SU-DHL-6 (cell line): ENCODE measurements around the gene STRIT1.

Experiments
- H2AFZ ChIP-seq: fragments of 200-600 bp; sonication (generic); 2 replicates; pipeline ENCODE4 v1.6.1; 2014; ENCODE audit warnings: low read depth, mild to moderate bottlenecking, moderate library complexity, mixed read lengths, antibody characterized with exemption, low read length; ENCODE audit not compliant: severe bottlenecking
- H3F3A ChIP-seq: fragments of 200-600 bp; shearing (Covaris generic); 2 replicates; pipeline ENCODE4 v1.6.0; 2016; ENCODE audit warnings: antibody characterized with exemption, mild to moderate bottlenecking; ENCODE audit not compliant: insufficient read depth
- H3K27ac ChIP-seq: fragments of 200-600 bp; sonication (generic); 2 replicates; pipeline ENCODE4 v1.5.1; 2016; ENCODE audit warnings: low read depth, mild to moderate bottlenecking, low read length, moderate library complexity, mixed read lengths
- H3K27me3 ChIP-seq: fragments of 200-600 bp; sonication (generic), shearing (Covaris generic); 2 replicates; pipeline ENCODE4 v1.6.0; 2014; ENCODE audit warnings: mild to moderate bottlenecking, low read length
- H3K36me3 ChIP-seq: fragments of 200-600 bp; sonication (generic); 2 replicates; pipeline ENCODE4 v1.6.1; 2014; ENCODE audit warnings: mild to moderate bottlenecking, low read length, mixed read lengths
- H3K4me2 ChIP-seq: fragments of 300-600, 200-600 bp; shearing (Covaris generic), sonication (generic); 2 replicates; pipeline ENCODE4 v1.6.0; 2014; ENCODE audit warnings: low read length, low read depth, mild to moderate bottlenecking; ENCODE audit not compliant: poor library complexity, severe bottlenecking
- H3K4me3 ChIP-seq: fragments of 200-600 bp; sonication (generic); 2 replicates; pipeline ENCODE4 v1.5.1; 2014; ENCODE audit warnings: antibody characterized with exemption, low read length, mild to moderate bottlenecking, mixed read lengths; ENCODE audit not compliant: insufficient read depth, poor library complexity, severe bottlenecking
- H3K79me2 ChIP-seq: fragments of 200-600 bp; sonication (generic); 2 replicates; pipeline ENCODE4 v1.6.1; 2014; ENCODE audit warnings: mild to moderate bottlenecking, low read length, moderate library complexity; ENCODE audit not compliant: insufficient read depth
- H3K9ac ChIP-seq: fragments of 200-600 bp; sonication (generic); 2 replicates; pipeline ENCODE4 v1.7.0; 2014; ENCODE audit warnings: mild to moderate bottlenecking, low read length
- H3K9me2 ChIP-seq: fragments of 200-600 bp; sonication (generic); replicated peaks from 2 replicates; pipeline ENCODE4 v1.6.1; 2014; ENCODE audit warnings: low read length; ENCODE audit not compliant: insufficient read depth
- H3K9me3 ChIP-seq: fragments of 200-600 bp; sonication (generic); 2 replicates; pipeline ENCODE4 v1.6.1; 2014; ENCODE audit warnings: low read length, mixed read lengths; ENCODE audit not compliant: insufficient read depth
- H4K20me1 ChIP-seq: fragments of 200-600 bp; sonication (generic); 2 replicates; pipeline ENCODE4 v1.6.1; 2014; ENCODE audit warnings: low read depth, mild to moderate bottlenecking, antibody characterized with exemption, low read length, moderate library complexity, mixed read lengths
- CTCF ChIP-seq: fragments of 200-600 bp; sonication (generic); IDR thresholded peaks from one replicate; pipeline ENCODE4 v1.5.1; 2017; ENCODE audit warnings: antibody characterized with exemption, mild to moderate bottlenecking, low read length, moderate library complexity; ENCODE audit not compliant: insufficient read depth, poor library complexity, severe bottlenecking
- EZH2phosphoT487 ChIP-seq: fragments of 200-600 bp; sonication (generic), shearing (Covaris generic); conservative IDR thresholded peaks from 2 replicates; pipeline ENCODE4 v1.6.1; 2018; ENCODE audit warnings: mild to moderate bottlenecking, antibody characterized with exemption, low read length, moderate library complexity, mixed read lengths

The STRIT1 gene

GRCh38 chr3:155244216-155244615 is 49.3 kb downstream of the STRIT1 start:
- Histone ChIP-seq H3K9ac (peak overlapping the region; percentile 42; the same call in 1 of the 2 replicates), H3K4me2 (peak overlapping the region; percentile 77), H3K9me2 (no peaks in the 10 kb centered on the region), H3F3A (peaks cover 12% of the 10 kb centered on the region), H3K79me2 (no peaks in the 10 kb centered on the region), H2AFZ (peak overlapping the region; percentile 39), H3K27me3 (no peaks in the 10 kb centered on the region), H3K27ac (peak overlapping the region; percentile 92), H3K36me3 (no peaks in the 10 kb centered on the region; the same call in 1 of the 2 replicates), H4K20me1 (no peaks in the 10 kb centered on the region), H3K9me3 (no peaks in the 10 kb centered on the region), H3K4me3 (peak overlapping the region; percentile 43)
- TF ChIP-seq EZH2phosphoT487 (no peak), CTCF (no peak)

- Histone ChIP-seq H3K79me2 (no peaks in the 10 kb centered on the region), H3K4me2 (peak overlapping the region; percentile 77), H3K9ac (peak overlapping the region; percentile 17; the same call in 1 of the 2 replicates), H3K4me3 (peak overlapping the region; percentile 11), H3K27ac (peak overlapping the region; percentile 92), H4K20me1 (no peaks in the 10 kb centered on the region), H3F3A (peaks cover 12% of the 10 kb centered on the region), H2AFZ (peak overlapping the region; percentile 25), H3K9me2 (no peaks in the 10 kb centered on the region), H3K36me3 (no peaks in the 10 kb centered on the region; the same call in 1 of the 2 replicates), H3K27me3 (no peaks in the 10 kb centered on the region), H3K9me3 (no peaks in the 10 kb centered on the region)
- TF ChIP-seq EZH2phosphoT487 (no peak), CTCF (no peak)
These were observed 50.0 kb downstream of the STRIT1 start for GRCh38 chr3:155243512-155243921.

- Histone ChIP-seq H4K20me1 (no peaks in the 10 kb centered on the region), H3K79me2 (no peaks in the 10 kb centered on the region), H3K4me3 (no peak overlapping the region), H3K4me2 (no peak overlapping the region), H3K9ac (no peak overlapping the region), H3K27ac (no peak overlapping the region), H2AFZ (no peak overlapping the region), H3K36me3 (no peaks in the 10 kb centered on the region; the same call in 1 of the 2 replicates), H3K9me3 (no peaks in the 10 kb centered on the region), H3K27me3 (no peaks in the 10 kb centered on the region), H3K9me2 (no peaks in the 10 kb centered on the region), H3F3A (peaks cover 12% of the 10 kb centered on the region)
- TF ChIP-seq EZH2phosphoT487, result no peak
- no peak for TF ChIP-seq CTCF
These were observed 51.1 kb downstream of the STRIT1 start for GRCh38 chr3:155242342-155242741.
